MM.1S (cell line): ENCODE data around the gene NFKB2.

ENCODE experiments used
- DNase-seq: peaks from one replicate; pipeline ENCODE4 v3.0.0-alpha.2; 2015
- H2AFZ ChIP-seq: fragments of 300-600 bp; sonication (generic); 2 replicates; pipeline ENCODE4 v1.6.0; 2016; ENCODE audit warnings: antibody characterized with exemption, low read length
- H3F3A ChIP-seq: fragments of 300-600 bp; sonication (generic); 2 replicates; pipeline ENCODE4 v1.6.1; 2016; ENCODE audit warnings: mild to moderate bottlenecking, antibody characterized with exemption, low read length, moderate library complexity, mixed read lengths; ENCODE audit not compliant: insufficient read depth
- H3K27ac ChIP-seq: fragments of 300-600 bp; sonication (generic); 2 replicates; pipeline ENCODE4 v1.5.1; 2016; ENCODE audit warnings: mild to moderate bottlenecking, low read length
- H3K27me3 ChIP-seq: fragments of 300-600 bp; sonication (generic); replicated peaks from 2 replicates; pipeline ENCODE4 v1.6.0; 2016; ENCODE audit warnings: low read length; ENCODE audit not compliant: insufficient read depth
- H3K36me3 ChIP-seq: fragments of 300-600 bp; sonication (generic); replicated peaks from 2 replicates; pipeline ENCODE4 v1.6.1; 2016; ENCODE audit warnings: mild to moderate bottlenecking, low read length, mixed read lengths; ENCODE audit not compliant: insufficient read depth
- H3K4me1 ChIP-seq: fragments of 300-600 bp; sonication (generic); 2 replicates; pipeline ENCODE4 v1.6.1; 2016; ENCODE audit warnings: low read length, mixed read lengths
- H3K4me2 ChIP-seq: fragments of 300-600 bp; sonication (generic); 2 replicates; pipeline ENCODE4 v1.6.0; 2016; ENCODE audit warnings: low read depth, low read length
- H3K4me3 ChIP-seq: fragments of 300-600 bp; sonication (generic); 2 replicates; pipeline ENCODE4 v1.5.1; 2016; ENCODE audit warnings: low read length, mixed read lengths
- H3K79me2 ChIP-seq: fragments of 300-600 bp; sonication (generic); 2 replicates; pipeline ENCODE4 v1.6.1; 2016; ENCODE audit warnings: mixed run types, low read length, mixed read lengths
- H3K9ac ChIP-seq: fragments of 300-600 bp; sonication (generic); 2 replicates; pipeline ENCODE4 v1.6.1; 2016; ENCODE audit warnings: low read length, mixed read lengths
- H3K9me2 ChIP-seq: fragments of 300-600 bp; sonication (generic); replicated peaks from 2 replicates; pipeline ENCODE4 v1.6.1; 2016; ENCODE audit warnings: mild to moderate bottlenecking, low read length, mixed read lengths; ENCODE audit not compliant: insufficient read depth
- H3K9me3 ChIP-seq: fragments of 300-600 bp; sonication (generic); replicated peaks from 2 replicates; pipeline ENCODE4 v1.6.1; 2016; ENCODE audit warnings: mild to moderate bottlenecking, low read length, mixed read lengths; ENCODE audit not compliant: insufficient read depth
- H4K20me1 ChIP-seq: fragments of 300-600 bp; sonication (generic); 2 replicates; pipeline ENCODE4 v1.6.1; 2016; ENCODE audit warnings: mild to moderate bottlenecking, low read length, moderate library complexity, mixed read lengths; ENCODE audit not compliant: insufficient read depth
- EZH2 ChIP-seq: fragments of 300-600 bp; sonication (generic); optimal IDR thresholded peaks from 2 replicates; pipeline ENCODE3; 2017; ENCODE audit warnings: low read depth, mild to moderate bottlenecking, antibody characterized with exemption, low read length, mixed read lengths
- EZH2phosphoT487 ChIP-seq: fragments of 300-600 bp; sonication (generic); IDR thresholded peaks from 2 replicates; pipeline ENCODE4 v1.6.1; 2018; ENCODE audit warnings: antibody characterized with exemption, low read length
- TF ChIP-seq, protein P1 (sequence below): fragments of 300-600 bp; sonication (generic); IDR thresholded peaks from 2 replicates; pipeline ENCODE4 v1.5.1; 2016; ENCODE audit warnings: antibody characterized with exemption, low read length, mixed read lengths

Gene NFKB2

GRCh38 chr10:102389894-102390293 lies 5.6 kb upstream of the NFKB2 start:
- Histone ChIP-seq H3K36me3 (no peaks in the 10 kb centered on the region), H3K27ac (no peak overlapping the region), H2AFZ (no peak overlapping the region), H3K4me2 (no peak overlapping the region), H3K9me2 (no peaks in the 10 kb centered on the region), H3K4me1 (no peaks in the 10 kb centered on the region), H3F3A (peaks cover 11% of the 10 kb centered on the region), H3K27me3 (no peaks in the 10 kb centered on the region), H3K9ac (no peak overlapping the region), H4K20me1 (no peaks in the 10 kb centered on the region), H3K4me3 (no peak overlapping the region), H3K79me2 (peaks cover 3% of the 10 kb centered on the region; the same call in 1 of the 2 replicates), H3K9me3 (no peaks in the 10 kb centered on the region)
- DNase-seq, result no peak
- no peak for TF ChIP-seq EZH2phosphoT487
- no peak for TF ChIP-seq EZH2
- TF ChIP-seq, protein P1, sequence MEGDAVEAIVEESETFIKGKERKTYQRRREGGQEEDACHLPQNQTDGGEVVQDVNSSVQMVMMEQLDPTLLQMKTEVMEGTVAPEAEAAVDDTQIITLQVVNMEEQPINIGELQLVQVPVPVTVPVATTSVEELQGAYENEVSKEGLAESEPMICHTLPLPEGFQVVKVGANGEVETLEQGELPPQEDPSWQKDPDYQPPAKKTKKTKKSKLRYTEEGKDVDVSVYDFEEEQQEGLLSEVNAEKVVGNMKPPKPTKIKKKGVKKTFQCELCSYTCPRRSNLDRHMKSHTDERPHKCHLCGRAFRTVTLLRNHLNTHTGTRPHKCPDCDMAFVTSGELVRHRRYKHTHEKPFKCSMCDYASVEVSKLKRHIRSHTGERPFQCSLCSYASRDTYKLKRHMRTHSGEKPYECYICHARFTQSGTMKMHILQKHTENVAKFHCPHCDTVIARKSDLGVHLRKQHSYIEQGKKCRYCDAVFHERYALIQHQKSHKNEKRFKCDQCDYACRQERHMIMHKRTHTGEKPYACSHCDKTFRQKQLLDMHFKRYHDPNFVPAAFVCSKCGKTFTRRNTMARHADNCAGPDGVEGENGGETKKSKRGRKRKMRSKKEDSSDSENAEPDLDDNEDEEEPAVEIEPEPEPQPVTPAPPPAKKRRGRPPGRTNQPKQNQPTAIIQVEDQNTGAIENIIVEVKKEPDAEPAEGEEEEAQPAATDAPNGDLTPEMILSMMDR, result no peak

DNA sequence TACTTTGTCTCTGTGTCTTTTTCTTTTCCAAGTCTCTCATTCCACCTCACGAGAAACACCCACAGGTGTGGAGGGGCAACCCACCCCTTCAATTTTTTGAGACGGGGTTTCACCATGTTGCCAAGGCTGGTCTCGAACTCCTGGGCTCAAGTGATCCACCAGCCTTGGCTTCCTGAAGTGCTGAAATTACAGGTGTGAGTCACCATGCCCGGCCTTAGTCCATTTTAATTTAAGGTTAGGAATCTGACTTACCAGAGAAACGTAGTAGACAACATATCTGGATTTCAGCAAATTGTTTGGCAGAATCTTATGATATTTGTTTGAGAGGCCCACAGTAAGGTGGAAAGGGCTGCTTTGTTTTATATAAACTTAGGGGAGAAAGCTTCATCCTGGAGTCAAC lies 3.2 kb upstream of the NFKB2 start:
- Histone ChIP-seq H3K27me3 (no peaks in the 10 kb centered on the region), H3K9me3 (no peaks in the 10 kb centered on the region), H3K4me2 (no peak overlapping the region), H3K36me3 (no peaks in the 10 kb centered on the region), H3K27ac (no peak overlapping the region), H3K4me3 (no peak overlapping the region), H3F3A (peaks cover 24% of the 10 kb centered on the region), H4K20me1 (no peaks in the 10 kb centered on the region), H3K4me1 (peaks cover 6% of the 10 kb centered on the region), H3K79me2 (peaks cover 22% of the 10 kb centered on the region), H3K9ac (no peak overlapping the region), H3K9me2 (no peaks in the 10 kb centered on the region), H2AFZ (no peak overlapping the region)
- DNase-seq, result no peak
- no peak for TF ChIP-seq EZH2phosphoT487
- no peak for TF ChIP-seq EZH2
- TF ChIP-seq, protein P1, result no peak

DNA sequence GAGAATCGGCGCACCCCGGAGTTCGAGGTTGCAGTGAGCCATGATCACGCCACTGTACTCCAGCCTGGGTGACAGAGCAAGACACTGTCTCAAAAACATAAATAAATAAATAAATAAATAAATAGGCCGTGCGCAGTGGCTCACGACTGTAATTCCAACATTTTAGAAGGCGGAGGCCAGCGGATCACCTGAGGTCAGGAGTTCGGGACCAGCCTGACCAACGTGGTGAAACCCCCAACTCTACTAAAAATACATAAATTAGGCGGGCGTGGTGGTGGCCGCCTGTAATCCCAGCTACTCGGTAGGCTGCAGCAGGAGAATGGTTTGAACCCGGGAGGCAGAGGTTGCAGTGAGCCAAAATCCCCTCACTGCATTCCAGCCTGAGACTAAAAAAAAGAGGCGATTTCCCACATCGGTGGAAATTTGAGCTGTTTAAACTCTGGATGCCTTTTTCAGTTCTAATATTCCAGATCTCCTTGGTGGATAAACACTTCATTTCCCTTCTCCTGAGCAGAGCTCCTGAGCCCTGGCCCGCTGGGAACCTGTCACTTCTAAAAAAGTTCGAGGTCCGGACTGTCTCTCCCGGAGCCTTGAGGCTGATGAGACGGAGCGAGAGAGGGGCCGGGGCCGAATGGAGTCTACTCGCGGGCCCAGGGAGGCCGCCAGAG lies 2.0 kb upstream of the NFKB2 start:
- TF ChIP-seq EZH2 (no peak), EZH2phosphoT487 (no peak)
- TF ChIP-seq, protein P1, result peak; percentile 88
- peak overlapping the region; percentile 99 for H3K4me3 ChIP-seq
- peak overlapping the region; percentile 97 for H3K4me2 ChIP-seq
- H3K27me3 ChIP-seq, result no peaks in the 10 kb centered on the region
- H3K27ac ChIP-seq, result peak overlapping the region; percentile 100
- DNase-seq, result no peak
- peaks cover 35% of the 10 kb centered on the region for H3K79me2 ChIP-seq
- peak overlapping the region; percentile 14; the same call in 1 of the 2 replicates for H2AFZ ChIP-seq
- H3F3A ChIP-seq, result peaks cover 35% of the 10 kb centered on the region
- H3K36me3 ChIP-seq, result peaks cover 7% of the 10 kb centered on the region
- no peaks in the 10 kb centered on the region for H3K9me3 ChIP-seq
- H3K9me2 ChIP-seq, result no peaks in the 10 kb centered on the region
- peaks cover 16% of the 10 kb centered on the region for H3K4me1 ChIP-seq
- H4K20me1 ChIP-seq, result no peaks in the 10 kb centered on the region
- H3K9ac ChIP-seq, result peak overlapping the region; percentile 100
